ENCODE results near the gene YWHAE.

GRCh38 chr17:1343554-1343953, 56.5 kb downstream of the YWHAE start:
- no peak for TF ChIP-seq CTCF (IDR thresholded peaks at IDR 0.05)
- TF ChIP-seq POLR2AphosphoS5 (IDR thresholded peaks at IDR 0.05; ENCODE audit: low read depth, low read length): no peak
- TF ChIP-seq SIN3A (IDR thresholded peaks at IDR 0.05; ENCODE audit: borderline replicate concordance, insufficient read depth, low read depth, low read length): no peak
- TF ChIP-seq TCF7L2 (IDR thresholded peaks at IDR 0.05; ENCODE audit: low read depth, low read length): no peak

All from Panc1 (cell line).